Measurements from ENCODE around the gene TAS2R19.

Gene TAS2R19

DNA sequence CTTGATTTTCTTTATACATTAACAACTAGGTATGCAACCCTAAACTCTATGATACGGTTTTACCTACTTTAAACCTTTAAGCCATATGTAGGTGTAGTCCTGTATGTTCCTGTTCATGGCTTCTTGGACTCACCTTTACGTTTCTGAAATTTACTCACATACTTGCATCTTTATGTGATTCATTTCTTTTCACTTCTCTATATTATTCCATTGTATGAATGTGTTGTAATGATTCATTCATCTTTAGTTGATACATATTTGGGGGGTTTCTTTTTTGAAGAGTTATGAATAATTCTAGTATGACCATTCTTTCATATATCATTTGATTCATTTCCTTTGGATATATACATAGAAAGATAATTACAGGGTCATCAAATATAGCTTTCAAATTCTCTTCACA lies 33.3 kb downstream of the TAS2R19 start:
- DNase-seq (ENCODE audit: low spot score): no peak

DNA sequence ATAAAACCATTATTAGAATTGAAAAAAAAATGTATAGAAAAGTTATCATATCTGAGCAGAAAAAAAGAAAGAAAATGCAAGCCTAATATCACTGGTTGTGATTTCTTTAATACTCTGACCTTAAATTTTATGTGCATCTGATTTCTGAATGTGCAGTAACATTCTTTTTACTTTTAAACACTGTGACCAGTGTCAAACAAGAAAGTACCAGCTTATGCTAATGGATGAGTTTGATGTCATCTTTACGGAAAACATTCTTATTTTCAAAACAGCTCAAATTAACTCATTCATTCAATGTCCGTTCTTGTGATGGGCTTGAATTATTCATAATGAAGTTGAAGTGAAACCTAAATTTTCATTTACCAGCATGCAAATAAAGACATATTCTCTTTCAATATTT lies 35.6 kb downstream of the TAS2R19 start, which contains the start of gene TAS2R50:
TAS2R50 (minus strand) TSS at position 101 of the 400 bp plus-strand sequence; CDS start at position 49, 52 bp downstream.
- no peak for DNase-seq (ENCODE audit: low spot score)

DNA sequence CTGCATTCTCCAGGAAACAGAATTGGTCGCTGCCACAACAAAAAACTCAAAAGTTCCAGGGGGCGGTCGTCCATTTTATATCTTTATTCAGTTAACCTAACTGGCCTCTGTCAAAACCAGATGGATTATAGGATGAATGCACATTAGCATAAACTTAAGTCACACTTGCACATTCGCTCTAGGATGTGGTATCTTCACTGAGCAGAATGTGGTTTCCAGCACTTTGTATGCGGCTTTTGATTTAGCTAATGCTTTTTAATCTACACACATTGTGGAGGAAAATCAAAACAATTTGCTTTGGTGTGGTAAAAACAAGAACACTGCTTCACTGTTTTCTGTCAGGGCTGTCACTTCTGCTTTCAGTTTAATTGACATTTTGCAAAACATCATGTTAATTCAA lies 40.2 kb downstream of the TAS2R19 start:
- no peak for DNase-seq (ENCODE audit: low spot score)

DNA sequence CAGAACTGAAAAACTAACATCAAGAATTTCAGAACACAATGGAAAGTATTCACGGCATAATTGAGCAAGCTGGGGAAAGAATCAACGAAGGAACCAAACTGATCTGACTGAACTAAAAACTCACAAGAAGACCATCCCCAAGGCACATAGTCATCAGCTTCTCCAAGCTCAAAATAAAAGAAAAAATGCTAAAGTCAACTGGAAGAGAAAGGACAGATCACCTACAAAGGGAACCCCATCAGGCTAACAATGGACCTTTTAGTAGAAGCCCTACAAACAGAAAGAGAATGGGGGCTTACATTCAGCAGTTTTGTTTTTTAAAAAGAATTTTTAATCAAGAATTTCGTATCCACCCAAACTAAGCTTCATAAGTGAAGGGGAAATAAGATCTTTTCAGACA lies 47.5 kb downstream of the TAS2R19 start:
- DNase-seq (ENCODE audit: low spot score): no peak
